ENCODE measurements around the gene TDP2. TPM values are rescaled to one million over a fixed set of nuclear protein-coding genes. Genes with fewer than 3 reads are reported as not detected.
"Not testable (repeated sequence)": the region's sequence is repeated elsewhere in the genome, so short reads cannot be mapped to it uniquely, and the experiment has no call there.

TDP2 gene
- total RNA-seq, 1 donor from 2014 or later, result 42.3 TPM

GRCh38 chr6:24648276-24648675 lies 18.4 kb downstream of the TDP2 start:
- DNase-seq, result no peak
- Histone ChIP-seq H3K36me3 (peaks cover 38% of the 10 kb centered on the region), H3K4me3 (no peak overlapping the region), H3K27ac (no peak overlapping the region), H3K27me3 (peaks cover 16% of the 10 kb centered on the region), H3K4me1 (no peaks in the 10 kb centered on the region), H3K9me3 (no peaks in the 10 kb centered on the region)
- no peak for ATAC-seq
- TF ChIP-seq CTCF (IDR thresholded peaks at IDR 0.05), result no peak
- intact Hi-C loops (cut with DNase I), result no loop called here

GRCh38 chr6:24646771-24647170 lies 19.9 kb downstream of the TDP2 start:
- no peak for TF ChIP-seq CTCF (IDR thresholded peaks at IDR 0.05)
- peaks cover 23% of the 10 kb centered on the region for H3K36me3 ChIP-seq
- H3K4me3 ChIP-seq, result no peak overlapping the region
- intact Hi-C loops (cut with DNase I), result no loop called here
- H3K27ac ChIP-seq, result no peak overlapping the region
- H3K27me3 ChIP-seq, result peaks cover 27% of the 10 kb centered on the region
- H3K4me1 ChIP-seq, result no peaks in the 10 kb centered on the region
- no peak for ATAC-seq
- no peaks in the 10 kb centered on the region for H3K9me3 ChIP-seq
- DNase-seq, result no peak

GRCh38 chr6:24644377-24644776 lies 22.3 kb downstream of the TDP2 start:
- intact Hi-C loops (cut with DNase I), result no loop called here
- no peak for TF ChIP-seq CTCF (IDR thresholded peaks at IDR 0.05)
- Histone ChIP-seq H3K9me3 (no peaks in the 10 kb centered on the region), H3K36me3 (no peaks in the 10 kb centered on the region), H3K27me3 (peaks cover 27% of the 10 kb centered on the region), H3K4me3 (no peak overlapping the region), H3K27ac (no peak overlapping the region), H3K4me1 (no peaks in the 10 kb centered on the region)
- no peak for DNase-seq
- ATAC-seq, result no peak

- peaks cover 27% of the 10 kb centered on the region for H3K27me3 ChIP-seq
- no peak for ATAC-seq
- H3K27ac ChIP-seq, result no peak overlapping the region
- H3K9me3 ChIP-seq, result no peaks in the 10 kb centered on the region
- H3K4me1 ChIP-seq, result no peaks in the 10 kb centered on the region
- intact Hi-C loops (cut with DNase I), result no loop called here
- H3K4me3 ChIP-seq, result no peak overlapping the region
- DNase-seq, result no peak
- H3K36me3 ChIP-seq, result no peaks in the 10 kb centered on the region
- TF ChIP-seq CTCF (IDR thresholded peaks at IDR 0.05), result no peak
Observed at GRCh38 chr6:24643920-24644319, 22.8 kb downstream of the TDP2 start.

GRCh38 chr6:24642061-24642460 lies 24.6 kb downstream of the TDP2 start:
- intact Hi-C loops (cut with DNase I), result no loop called here
- Histone ChIP-seq H3K27ac (no peak overlapping the region), H3K4me3 (no peak overlapping the region), H3K36me3 (no peaks in the 10 kb centered on the region), H3K9me3 (no peaks in the 10 kb centered on the region), H3K4me1 (no peaks in the 10 kb centered on the region), H3K27me3 (peaks cover 27% of the 10 kb centered on the region)
- no peak for DNase-seq
- no peak for TF ChIP-seq CTCF (IDR thresholded peaks at IDR 0.05)
- no peak for ATAC-seq

GRCh38 chr6:24640631-24641030 lies 26.1 kb downstream of the TDP2 start:
- DNase-seq; H3K4me1 ChIP-seq; H3K9me3 ChIP-seq; H3K27ac ChIP-seq; ATAC-seq; intact Hi-C loops (cut with DNase I); H3K36me3 ChIP-seq; H3K4me3 ChIP-seq: not testable (repeated sequence)
- H3K27me3 ChIP-seq, result peaks cover 27% of the 10 kb centered on the region
